Astrocyte of the hippocampus (primary cell): Measurements from ENCODE around the gene TK2.
"Not testable (repeated sequence)": the region's sequence is repeated elsewhere in the genome, so short reads cannot be mapped to it uniquely, and the experiment has no call there.

Experiments used
- DNase-seq: peaks from one replicate; pipeline ENCODE4 v3.0.0; 2011; ENCODE audit warnings: low read depth, low spot score

Gene TK2

DNA sequence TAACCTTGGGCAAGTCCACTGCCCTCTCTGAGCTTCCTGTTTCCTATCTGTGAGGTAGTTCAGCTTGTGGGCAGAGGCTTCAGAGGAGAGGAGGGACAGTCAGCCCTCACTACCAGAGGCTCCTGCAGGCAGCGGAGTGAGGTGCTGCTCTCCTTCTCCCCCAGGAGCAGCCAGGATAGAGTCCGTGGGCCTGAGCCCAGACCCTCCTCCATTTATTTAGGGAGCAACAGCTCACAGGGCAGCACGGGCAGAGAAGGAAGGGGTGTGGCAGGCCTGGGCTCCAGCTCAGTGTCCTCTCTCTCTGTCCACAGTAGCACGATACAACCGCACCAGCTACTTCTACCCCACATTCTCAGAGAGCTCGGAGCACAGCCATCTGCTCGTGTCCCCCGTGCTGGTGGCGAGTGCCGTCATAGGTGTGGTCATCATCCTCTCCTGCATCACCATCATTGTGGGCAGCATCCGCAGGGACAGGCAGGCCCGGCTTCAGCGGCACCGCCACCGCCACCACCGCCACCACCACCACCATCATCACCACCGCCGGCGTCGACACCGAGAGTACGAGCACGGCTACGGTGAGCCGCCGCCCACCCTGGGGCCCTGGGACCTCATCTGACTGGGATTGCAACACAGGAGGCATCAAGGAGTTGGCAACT lies 80.5 kb downstream of the TK2 start:
- no peak for DNase-seq

GRCh38 chr16:66468321-66468965 lies 81.5 kb downstream of the TK2 start:
- DNase-seq: no peak

- DNase-seq: no peak
Measured at GRCh38 chr16:66467611-66468010, 82.3 kb downstream of the TK2 start.

- DNase-seq: not testable (repeated sequence)
Measured at GRCh38 chr16:66466636-66467035, 83.3 kb downstream of the TK2 start.

DNA sequence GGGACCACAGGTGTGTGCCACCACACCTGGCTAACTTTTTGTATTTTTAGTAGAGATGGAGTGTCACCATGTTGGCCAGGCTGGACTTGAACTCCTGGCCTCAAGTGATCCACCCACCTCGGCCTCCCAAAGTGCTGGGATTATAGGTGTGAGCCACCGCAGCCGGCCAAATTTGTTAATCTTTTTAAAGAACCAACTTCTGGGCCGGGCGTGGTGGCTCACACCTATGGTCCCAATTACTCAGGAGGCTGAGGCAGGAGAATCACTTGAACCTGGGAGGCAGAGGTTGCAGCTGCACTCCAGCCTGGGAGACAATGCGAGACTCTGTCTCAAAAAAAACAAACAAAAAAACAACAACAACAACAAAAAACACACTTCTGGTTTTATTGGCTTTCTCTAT lies 84.0 kb downstream of the TK2 start:
- not testable (repeated sequence) for DNase-seq

GRCh38 chr16:66462912-66463311 lies 87.0 kb downstream of the TK2 start:
- peak; percentile 71 for DNase-seq

- no peak for DNase-seq
Measured at GRCh38 chr16:66460703-66461102, 89.2 kb downstream of the TK2 start.

GRCh38 chr16:66459878-66460277 lies 90.0 kb downstream of the TK2 start:
- peak; percentile 61 for DNase-seq

DNA sequence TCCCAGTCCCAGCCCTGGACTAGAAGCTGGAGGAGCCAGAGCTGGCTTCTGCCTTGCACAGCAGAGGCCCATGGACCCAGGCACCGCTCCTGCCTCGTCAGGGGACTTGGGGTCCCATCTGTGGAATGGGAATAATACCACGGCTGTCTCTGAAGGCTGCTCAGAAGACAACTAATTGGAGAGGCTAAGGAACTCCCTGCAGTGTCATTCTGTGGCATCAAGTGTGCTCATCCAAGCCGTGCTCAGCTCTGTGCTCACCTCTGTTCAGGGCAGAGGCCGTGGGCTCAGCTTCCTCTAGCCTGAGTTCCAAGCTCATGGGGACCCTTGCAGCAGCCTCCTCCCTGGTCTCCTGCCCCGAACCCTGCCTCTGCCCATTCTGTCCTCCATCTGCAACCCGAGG lies 91.1 kb downstream of the TK2 start:
- DNase-seq: no peak

DNA sequence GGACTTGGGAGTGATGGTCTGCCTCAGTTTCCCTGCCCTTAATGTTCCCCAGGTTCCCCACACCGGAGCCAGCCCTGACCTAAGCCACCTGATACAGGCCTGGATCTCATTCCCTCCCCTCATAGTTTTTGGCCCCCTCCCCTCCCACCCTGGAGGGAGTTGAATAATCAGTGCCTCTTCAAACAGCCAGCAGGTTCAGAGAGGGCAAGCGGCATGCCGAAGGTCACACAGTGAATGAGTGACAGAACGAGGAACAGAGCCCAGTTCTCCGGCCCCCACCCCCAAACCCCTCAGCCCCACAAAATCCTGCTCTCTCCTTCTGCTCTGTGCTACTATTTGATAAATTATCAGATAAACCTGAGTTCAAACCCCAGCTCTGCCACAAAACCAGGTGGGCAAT lies 91.6 kb downstream of the TK2 start:
- no peak for DNase-seq
